ENCODE data around the gene CENPX.

Gene CENPX

DNA sequence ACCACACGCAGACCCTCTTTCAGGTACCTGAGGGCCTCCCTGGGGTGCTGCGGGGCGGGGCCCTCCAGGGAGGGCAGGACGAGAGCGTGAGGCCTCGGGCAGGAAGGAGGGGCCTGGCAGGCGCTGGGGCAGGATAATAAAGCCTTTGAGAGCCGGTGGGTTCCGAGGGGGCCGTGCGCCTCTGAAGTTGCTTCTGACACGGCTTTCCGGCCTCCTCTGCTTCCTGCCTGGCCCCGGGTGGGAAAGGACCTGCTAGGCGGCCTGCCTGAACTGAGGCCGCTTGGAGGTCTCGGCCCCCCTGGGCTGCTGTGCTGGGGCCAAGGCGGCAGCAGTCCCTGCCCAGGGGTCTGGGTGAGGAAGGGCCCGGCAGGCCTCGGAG lies 10.4 kb downstream of the CENPX start:
- DNase-seq (ENCODE audit: low read depth), result no peak

DNA sequence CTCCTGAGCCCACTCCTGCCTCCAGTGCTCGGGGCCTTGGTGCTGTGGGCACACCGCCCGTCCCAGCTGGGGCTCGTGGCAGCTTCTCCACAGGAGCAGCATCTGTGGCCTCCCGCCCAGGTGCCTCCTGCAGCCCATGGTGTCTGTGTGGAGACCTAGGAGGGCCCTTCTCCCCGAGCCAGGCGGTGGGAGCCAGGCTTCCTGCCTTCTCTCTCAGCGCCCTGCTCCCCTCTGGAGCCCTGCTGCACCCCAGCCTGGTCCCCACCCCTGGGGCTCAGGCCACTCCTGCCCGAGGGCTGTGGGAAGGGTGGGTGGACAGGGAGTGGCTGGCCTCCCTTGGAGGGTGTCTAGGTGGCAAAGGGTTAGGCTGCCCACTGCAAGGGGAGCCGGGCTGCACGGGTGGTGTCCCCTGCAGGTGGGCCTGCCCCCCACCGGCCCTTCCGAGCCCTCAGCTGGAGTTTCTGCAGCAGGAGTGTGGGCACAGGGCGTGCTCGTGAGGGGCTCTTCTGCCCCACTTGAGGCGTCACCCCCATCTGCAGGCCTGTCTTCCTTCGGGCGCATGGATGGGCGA lies 11.0 kb downstream of the CENPX start:
- no peak for DNase-seq (ENCODE audit: low read depth)

DNA sequence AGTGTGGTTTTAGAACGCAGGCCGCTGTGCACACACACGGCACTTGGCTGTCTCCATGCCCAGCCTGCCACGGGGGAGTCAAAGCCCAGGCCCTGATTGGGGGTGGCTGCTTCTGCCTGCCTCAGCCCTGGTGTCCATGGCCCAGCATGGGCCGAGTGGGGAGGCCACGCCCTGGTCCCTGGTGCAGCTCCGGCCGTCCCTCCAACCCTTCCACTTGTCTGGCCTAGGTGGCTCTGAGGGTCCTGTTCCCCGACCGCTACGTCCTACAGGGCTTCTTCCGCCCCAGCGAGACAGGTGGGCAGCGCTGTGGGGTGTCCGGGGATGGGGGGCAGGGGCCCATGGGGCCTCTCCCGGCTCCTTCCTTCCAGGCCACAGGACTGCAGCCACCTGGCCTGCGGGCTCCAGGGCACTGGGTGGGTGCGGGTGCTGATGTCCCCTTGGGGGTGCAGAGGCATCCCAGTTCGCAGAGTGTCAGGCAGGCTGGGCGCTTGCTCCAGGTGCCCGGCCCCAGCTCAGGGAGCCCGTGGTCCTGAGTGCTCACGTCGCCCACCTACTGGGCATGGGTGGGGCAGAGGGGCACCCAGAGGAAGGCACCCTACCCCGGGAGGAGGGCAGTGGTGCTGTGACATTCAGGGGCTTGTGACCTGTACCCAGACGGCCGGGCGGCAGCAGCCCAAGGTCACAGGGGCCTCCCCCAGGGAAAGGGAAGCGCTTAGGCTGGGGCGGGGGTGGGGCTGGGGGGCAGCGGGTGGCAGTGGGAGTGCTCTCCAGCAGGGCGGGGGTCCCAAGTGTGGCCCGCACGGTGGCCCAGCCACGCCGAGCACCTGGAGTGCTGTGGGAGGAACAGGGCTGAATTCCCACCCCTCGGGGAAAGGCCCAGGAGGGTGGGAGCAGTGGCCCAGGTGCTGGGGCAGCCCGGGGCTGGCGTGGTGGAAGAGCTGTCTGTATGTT lies 11.8 kb downstream of the CENPX start:
- DNase-seq (ENCODE audit: low read depth), result no peak

DNA sequence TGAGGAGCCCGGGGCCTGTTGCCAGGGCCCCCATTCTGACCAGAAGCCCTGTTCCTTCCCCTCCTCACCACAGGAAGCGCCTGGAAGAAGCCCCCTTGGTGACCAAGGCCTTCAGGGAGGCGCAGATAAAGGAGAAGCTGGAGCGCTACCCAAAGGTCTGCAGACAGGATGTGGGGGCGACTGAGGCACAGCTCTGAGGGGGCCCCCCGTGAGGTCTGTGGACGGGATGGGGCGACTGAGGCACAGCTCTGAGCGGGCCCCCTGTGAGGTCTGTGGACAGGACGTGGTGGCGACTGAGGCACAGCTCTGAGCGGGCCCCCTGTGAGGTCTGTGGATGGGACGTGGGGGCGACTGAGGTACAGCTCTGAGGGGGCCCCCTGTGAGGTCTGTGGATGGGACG lies 13.3 kb downstream of the CENPX start:
- no peak for DNase-seq (ENCODE audit: low read depth)

DNA sequence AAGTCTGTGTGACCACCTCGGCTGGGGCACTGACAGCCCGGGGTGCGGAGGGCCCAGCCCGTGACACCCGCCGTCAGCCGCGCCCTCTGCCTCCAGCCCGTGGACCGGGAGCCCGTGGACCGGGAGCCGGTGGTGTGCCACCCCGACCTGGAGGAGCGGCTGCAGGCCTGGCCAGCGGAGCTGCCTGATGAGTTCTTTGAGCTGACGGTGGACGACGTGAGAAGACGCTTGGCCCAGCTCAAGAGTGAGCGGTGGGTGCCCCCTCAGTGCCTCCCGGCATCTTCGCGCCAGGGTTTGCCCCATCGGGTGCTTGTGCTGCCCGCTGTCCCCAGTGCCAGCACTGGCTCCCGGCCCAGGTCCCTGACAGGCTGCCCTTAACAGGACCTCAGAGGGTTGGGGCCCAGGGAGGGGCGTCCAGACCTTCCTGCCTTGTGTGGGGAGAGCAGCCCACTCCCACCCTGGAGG lies 13.7 kb downstream of the CENPX start:
- no peak for DNase-seq (ENCODE audit: low read depth)

- no peak for DNase-seq (ENCODE audit: low read depth)
Observed at GRCh38 chr17:82008258-82008940, 14.3 kb downstream of the CENPX start.

- DNase-seq (ENCODE audit: low read depth), result no peak
Observed at GRCh38 chr17:82007495-82008257, 15.0 kb downstream of the CENPX start.

DNA sequence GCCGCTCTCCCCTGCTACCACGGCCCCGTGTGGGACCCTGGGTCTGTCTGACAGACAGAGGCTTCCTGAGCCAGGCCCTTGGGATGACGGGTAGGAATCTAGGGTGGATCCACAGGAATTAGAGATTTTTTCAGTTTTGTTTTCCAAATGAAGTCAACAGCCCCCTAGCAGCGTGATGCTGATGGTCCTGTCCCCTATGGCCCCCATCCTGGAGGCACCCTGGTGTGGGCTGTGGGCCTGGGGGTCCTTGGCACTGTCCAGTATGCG lies 15.5 kb downstream of the CENPX start:
- no peak for DNase-seq (ENCODE audit: low read depth)

- no peak for DNase-seq (ENCODE audit: low read depth)
Observed at GRCh38 chr17:82006468-82007227, 16.0 kb downstream of the CENPX start.

- DNase-seq (ENCODE audit: low read depth), result no peak
Observed at GRCh38 chr17:82005701-82006348, 16.9 kb downstream of the CENPX start.

- DNase-seq (ENCODE audit: low read depth), result no peak
Observed at GRCh38 chr17:82004517-82005455, 17.9 kb downstream of the CENPX start.

- peak; percentile 67 for DNase-seq (ENCODE audit: low read depth)
Observed at GRCh38 chr17:82003411-82004381, 19.0 kb downstream of the CENPX start.

DNA sequence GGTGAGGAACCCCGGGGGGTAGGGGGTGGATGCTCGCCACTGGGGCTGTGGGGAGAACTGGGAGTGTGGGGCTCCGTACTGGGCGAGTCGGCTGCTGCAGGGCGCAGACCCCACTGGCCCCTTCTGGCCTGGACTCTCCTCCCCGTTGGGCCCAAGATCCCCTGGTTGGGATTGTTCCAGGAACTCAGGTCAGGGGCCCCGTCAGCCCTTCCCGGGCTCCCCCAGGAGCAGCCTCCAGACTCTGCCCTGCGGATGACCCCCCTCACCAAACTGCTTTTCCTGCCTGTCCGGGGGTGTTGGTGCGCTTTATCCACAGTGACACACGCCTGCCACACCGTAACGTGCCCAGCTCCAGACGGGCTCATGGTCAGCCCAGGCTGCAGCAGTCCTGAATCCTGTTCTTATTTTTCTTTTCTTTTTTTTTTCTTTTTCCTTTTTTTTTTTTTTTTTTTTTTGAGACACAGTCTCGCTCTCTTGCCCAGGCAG lies 21.1 kb downstream of the CENPX start:
- DNase-seq (ENCODE audit: low read depth), result no peak

- DNase-seq (ENCODE audit: low read depth), result no peak
Observed at GRCh38 chr17:82000803-82001570, 21.7 kb downstream of the CENPX start.

DNA sequence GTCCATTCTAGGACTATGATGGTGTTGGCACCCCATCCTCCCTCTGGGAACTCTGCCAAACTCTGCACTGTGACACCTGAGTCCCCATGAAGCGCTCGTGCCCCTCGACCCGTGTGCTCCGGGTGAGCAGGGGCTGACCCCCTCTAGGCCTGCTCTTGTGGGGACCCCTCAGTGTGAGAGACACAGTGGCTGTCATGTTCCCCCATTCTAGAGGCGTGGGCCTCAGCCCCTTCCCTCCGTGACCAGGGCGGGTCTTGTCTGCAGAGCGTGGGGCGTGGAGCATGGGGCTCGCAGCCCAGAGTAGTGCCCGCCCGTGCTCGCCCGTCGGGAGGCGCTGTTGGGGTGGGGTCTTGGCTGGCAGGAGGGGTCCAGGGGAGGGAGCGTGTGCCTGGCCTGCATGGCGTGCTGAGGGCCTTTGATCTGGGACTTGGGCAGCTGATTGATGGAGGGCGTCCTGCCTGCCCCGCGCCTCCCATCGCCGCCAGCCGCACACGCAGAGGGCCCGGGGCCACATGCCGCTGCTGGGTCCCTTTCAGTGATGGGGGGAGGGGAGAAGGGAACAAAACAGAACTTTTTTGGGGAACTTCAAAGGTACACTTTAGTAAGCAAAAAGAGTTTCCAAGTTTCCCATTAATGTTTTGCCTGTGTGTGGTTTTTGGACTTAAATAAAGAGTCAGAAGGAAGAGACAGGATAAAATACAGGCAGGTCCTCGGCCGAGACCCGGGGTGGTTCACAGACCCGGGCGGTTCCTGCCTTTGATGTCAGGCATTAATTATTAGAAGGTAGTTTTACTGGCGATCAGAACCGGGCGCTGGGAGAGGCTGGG lies 22.5 kb downstream of the CENPX start:
- no peak for DNase-seq (ENCODE audit: low read depth)

DNA sequence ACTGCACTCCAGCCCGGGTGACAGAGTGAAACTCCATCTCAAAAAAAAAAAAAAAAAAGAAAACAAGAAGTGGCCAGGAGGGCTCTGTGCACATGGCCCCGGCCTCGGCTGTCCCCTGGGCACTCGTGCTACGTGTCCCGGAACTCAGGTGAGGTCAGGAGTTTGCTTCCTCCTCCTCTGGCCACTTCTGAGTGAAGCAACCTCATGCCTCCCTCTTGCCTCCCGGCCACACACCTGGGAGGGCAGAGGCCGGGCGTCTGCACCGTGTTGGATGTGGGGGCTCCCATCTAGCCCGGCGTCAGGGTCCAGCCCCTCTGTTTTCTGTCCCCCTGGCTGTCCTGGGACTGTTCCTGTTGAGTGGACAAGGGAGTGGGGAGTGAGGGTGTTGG lies 23.1 kb downstream of the CENPX start:
- no peak for DNase-seq (ENCODE audit: low read depth)

Data from non-pigmented ciliary epithelial cell (primary cell).